DND-41 (cell line): ENCODE data around the gene FAM184B.
A peak's percentile ranks its signal among the peaks of the same experiment; 100 is the strongest.

Experiments used
- ATAC-seq: fragments of 200-7000 bp; cut with Tn5 transposase; 3 replicates; pipeline ENCODE4 v1.9.1; 2021; ENCODE audit warnings: low read depth; ENCODE audit not compliant: insufficient read depth
- DNase-seq: peaks from one replicate; pipeline ENCODE4 v3.0.0-alpha.2; 2020
- H2AFZ ChIP-seq: 2 replicates; pipeline ENCODE4 v1.6.0; 2012; ENCODE audit warnings: low read depth, low read length
- H3K27ac ChIP-seq: 2 replicates; pipeline ENCODE4 v1.5.1; 2012; ENCODE audit warnings: low read length, inconsistent platforms
- H3K27me3 ChIP-seq: fragments of 200-600 bp; sonication (generic); 2 replicates; pipeline ENCODE4 v1.6.0; 2012; ENCODE audit warnings: low read length, mild to moderate bottlenecking, inconsistent platforms; ENCODE audit not compliant: insufficient read depth, poor library complexity
- H3K36me3 ChIP-seq: 2 replicates; pipeline ENCODE4 v1.5.1; 2012; ENCODE audit warnings: low read length, inconsistent platforms; ENCODE audit not compliant: insufficient read depth
- H3K4me1 ChIP-seq: 2 replicates; pipeline ENCODE4 v1.5.1; 2012; ENCODE audit warnings: mild to moderate bottlenecking, low read length; ENCODE audit not compliant: insufficient read depth
- H3K4me2 ChIP-seq: 2 replicates; pipeline ENCODE4 v1.6.0; 2012; ENCODE audit warnings: mild to moderate bottlenecking, moderate library complexity, low read length, inconsistent platforms; ENCODE audit not compliant: insufficient read depth
- H3K4me3 ChIP-seq, 2 experiments: fragments of 200-600 bp in 1 of 2; shearing (Covaris generic) in 1 of 2; 2 replicates each; pipeline ENCODE4 v1.5.1; 2012 to 2016; ENCODE audit warnings: inconsistent platforms in 2 of 2, low read length in 2 of 2, mild to moderate bottlenecking in 2 of 2, low read depth in 1 of 2, moderate library complexity in 1 of 2
- H3K79me2 ChIP-seq: 2 replicates; pipeline ENCODE4 v1.6.0; 2012; ENCODE audit warnings: low read length, inconsistent platforms; ENCODE audit not compliant: insufficient read depth
- H3K9ac ChIP-seq: 2 replicates; pipeline ENCODE4 v1.6.0; 2012; ENCODE audit warnings: low read depth, mild to moderate bottlenecking, inconsistent platforms, low read length, moderate library complexity
- H3K9me3 ChIP-seq: 2 replicates; pipeline ENCODE4 v1.5.1; 2012; ENCODE audit warnings: low read length, moderate library complexity, mild to moderate bottlenecking, inconsistent platforms; ENCODE audit not compliant: insufficient read depth, severe bottlenecking
- H4K20me1 ChIP-seq: 2 replicates; pipeline ENCODE4 v1.6.0; 2012; ENCODE audit warnings: low read length; ENCODE audit not compliant: insufficient read depth
- EZH2 ChIP-seq: IDR thresholded peaks from 3 replicates; pipeline ENCODE4 v1.6.1; 2012; ENCODE audit warnings: borderline replicate concordance, low read depth, mild to moderate bottlenecking, moderate library complexity, low read length, inconsistent platforms; ENCODE audit not compliant: severe bottlenecking
- TF ChIP-seq, protein P1 (sequence below): IDR thresholded peaks from 2 replicates; pipeline ENCODE4 v1.5.1; 2012; ENCODE audit warnings: borderline replicate concordance, low read length, moderate library complexity, mild to moderate bottlenecking; ENCODE audit not compliant: poor library complexity, severe bottlenecking; ENCODE audit errors: extremely low read depth

FAM184B gene

GRCh38 chr4:17785858-17786257, 4.4 kb upstream of the FAM184B start:
- ATAC-seq (0 out of 3 replicates have a peak, but pooled peaks have one; percentile 10), DNase-seq (no peak)
- no peak overlapping the region for H3K9ac ChIP-seq
- H4K20me1 ChIP-seq: no peaks in the 10 kb centered on the region
- H3K9me3 ChIP-seq: no peaks in the 10 kb centered on the region
- no peaks in the 10 kb centered on the region for H3K36me3 ChIP-seq
- no peaks in the 10 kb centered on the region for H3K79me2 ChIP-seq
- no peak overlapping the region for H3K4me3 ChIP-seq
- H3K27ac ChIP-seq: no peak overlapping the region
- no peak overlapping the region for H2AFZ ChIP-seq
- H3K27me3 ChIP-seq: no peaks in the 10 kb centered on the region
- TF ChIP-seq, protein P1, sequence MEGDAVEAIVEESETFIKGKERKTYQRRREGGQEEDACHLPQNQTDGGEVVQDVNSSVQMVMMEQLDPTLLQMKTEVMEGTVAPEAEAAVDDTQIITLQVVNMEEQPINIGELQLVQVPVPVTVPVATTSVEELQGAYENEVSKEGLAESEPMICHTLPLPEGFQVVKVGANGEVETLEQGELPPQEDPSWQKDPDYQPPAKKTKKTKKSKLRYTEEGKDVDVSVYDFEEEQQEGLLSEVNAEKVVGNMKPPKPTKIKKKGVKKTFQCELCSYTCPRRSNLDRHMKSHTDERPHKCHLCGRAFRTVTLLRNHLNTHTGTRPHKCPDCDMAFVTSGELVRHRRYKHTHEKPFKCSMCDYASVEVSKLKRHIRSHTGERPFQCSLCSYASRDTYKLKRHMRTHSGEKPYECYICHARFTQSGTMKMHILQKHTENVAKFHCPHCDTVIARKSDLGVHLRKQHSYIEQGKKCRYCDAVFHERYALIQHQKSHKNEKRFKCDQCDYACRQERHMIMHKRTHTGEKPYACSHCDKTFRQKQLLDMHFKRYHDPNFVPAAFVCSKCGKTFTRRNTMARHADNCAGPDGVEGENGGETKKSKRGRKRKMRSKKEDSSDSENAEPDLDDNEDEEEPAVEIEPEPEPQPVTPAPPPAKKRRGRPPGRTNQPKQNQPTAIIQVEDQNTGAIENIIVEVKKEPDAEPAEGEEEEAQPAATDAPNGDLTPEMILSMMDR: no peak
- TF ChIP-seq EZH2: no peak
- peaks cover 12% of the 10 kb centered on the region for H3K4me1 ChIP-seq
- H3K4me2 ChIP-seq: no peak overlapping the region

- ATAC-seq: no peak
- no peaks in the 10 kb centered on the region for H3K36me3 ChIP-seq
- H3K9ac ChIP-seq: no peak overlapping the region
- H3K4me2 ChIP-seq: no peak overlapping the region
- no peak for DNase-seq
- H3K4me1 ChIP-seq: no peaks in the 10 kb centered on the region
- no peaks in the 10 kb centered on the region for H3K9me3 ChIP-seq
- no peak overlapping the region for H3K27ac ChIP-seq
- no peak overlapping the region for H3K4me3 ChIP-seq
- TF ChIP-seq EZH2: no peak
- TF ChIP-seq, protein P1: no peak
- H3K27me3 ChIP-seq: no peaks in the 10 kb centered on the region
- H4K20me1 ChIP-seq: no peaks in the 10 kb centered on the region
- no peaks in the 10 kb centered on the region for H3K79me2 ChIP-seq
- H2AFZ ChIP-seq: no peak overlapping the region
Measured at GRCh38 chr4:17780501-17781299, 721 bp downstream of the FAM184B start.

GRCh38 chr4:17778431-17778830, 3.0 kb downstream of the FAM184B start:
- Histone ChIP-seq H4K20me1 (no peaks in the 10 kb centered on the region), H3K79me2 (no peaks in the 10 kb centered on the region), H3K9ac (no peak overlapping the region), H3K4me1 (no peaks in the 10 kb centered on the region), H3K9me3 (no peaks in the 10 kb centered on the region), H3K27ac (no peak overlapping the region), H2AFZ (no peak overlapping the region), H3K4me3 (no peak overlapping the region), H3K36me3 (no peaks in the 10 kb centered on the region), H3K4me2 (no peak overlapping the region), H3K27me3 (no peaks in the 10 kb centered on the region)
- no peak for TF ChIP-seq EZH2
- TF ChIP-seq, protein P1: no peak
- DNase-seq (no peak), ATAC-seq (no peak)
